K562 treated with DMSO at 1 percent for 12 hours (cell line): ENCODE results near the gene MZF1. TPM values are rescaled to one million over a fixed set of nuclear protein-coding genes. Genes with fewer than 3 reads are reported as not detected.

Experiments used
- total RNA-seq: library from RNA; unstranded; fragments of 300-600 nt; gene quantifications from 2 replicates; pipeline ENCODE4 v1.2.3, GENCODE V29; 2022; ENCODE audit not compliant: insufficient read depth

MZF1 gene
- 9.7 and 16.9 TPM in 2 replicates for total RNA-seq

GRCh38 chr19:58572818-58573657 lies at the start of gene MZF1:
TSS of gene MZF1 (minus strand) at chr19:58573335. CDS start at chr19:58571389, 1,946 bp downstream.

DNA sequence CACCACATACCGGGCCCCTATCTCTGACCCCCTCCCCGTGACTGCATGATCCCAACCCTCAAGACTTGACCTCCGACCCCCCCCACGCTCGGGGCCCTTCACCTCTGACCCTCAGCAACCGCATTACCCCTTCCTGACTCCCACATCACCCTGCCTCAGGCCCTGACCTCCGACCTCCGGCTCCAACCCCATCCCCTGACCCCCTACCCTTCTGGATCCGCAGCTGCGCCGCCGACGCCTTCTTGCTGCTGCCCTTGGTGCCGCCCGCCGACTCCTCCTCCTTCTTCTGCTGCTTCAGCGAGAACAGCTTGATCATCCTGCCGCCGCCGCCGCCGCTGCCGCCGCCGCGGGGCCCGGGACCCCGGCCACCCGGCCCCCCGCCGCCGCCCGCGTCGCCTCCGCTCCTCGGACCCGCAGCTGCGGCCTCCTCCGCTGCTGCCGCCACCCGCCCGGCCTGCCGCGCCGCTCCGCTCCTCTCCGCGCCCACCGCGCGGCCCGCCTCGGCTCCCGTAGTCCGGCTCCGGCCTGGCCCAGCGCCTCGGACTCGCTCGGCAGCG lies 15.0 kb downstream of the MZF1 start, which contains the start of gene UBE2M:
UBE2M (minus strand) TSS at position 546 of the 557 bp plus-strand sequence; CDS start at position 316, 230 bp downstream.

DNA sequence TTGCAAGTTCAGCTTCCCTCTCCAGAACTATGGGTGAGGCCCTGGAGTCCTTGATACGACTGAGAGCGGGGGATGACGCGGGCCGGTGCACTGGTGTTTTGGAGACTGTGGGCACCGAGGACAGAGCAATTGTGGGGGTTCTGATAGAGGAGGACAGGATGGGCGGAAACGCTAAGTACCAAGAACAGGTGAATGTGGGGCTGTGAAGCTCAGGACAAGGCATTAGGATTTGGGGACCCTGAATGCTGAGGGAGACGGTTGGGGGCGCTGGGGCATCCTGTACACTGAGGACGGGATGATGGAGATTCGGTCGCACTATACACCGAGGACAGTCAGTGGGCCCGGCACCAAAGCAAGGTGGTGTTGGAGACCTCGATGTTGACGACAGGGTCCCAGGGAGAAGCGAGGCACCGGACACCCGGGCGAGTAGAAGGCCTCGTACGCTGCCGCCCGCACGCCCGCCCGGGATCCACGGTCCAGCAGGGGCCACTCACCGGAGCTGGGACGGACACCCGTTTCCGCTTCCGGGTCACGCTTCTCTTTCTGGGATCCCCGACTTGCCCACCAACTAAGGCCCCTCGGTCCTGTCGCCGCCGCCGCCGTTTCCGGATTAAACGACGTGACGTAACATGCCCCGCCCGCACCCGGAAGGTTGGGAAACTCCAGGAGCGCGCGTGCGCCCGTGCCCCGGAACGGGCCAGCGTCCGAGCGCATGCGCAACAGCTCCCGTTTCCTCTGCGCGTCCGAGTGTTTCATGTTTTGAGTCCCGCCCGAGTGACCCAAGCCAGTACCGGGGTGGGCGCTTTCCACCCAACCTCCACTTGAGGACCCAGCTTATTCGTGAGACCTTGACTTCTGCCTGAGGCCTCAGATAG lies 18.4 kb downstream of the MZF1 start, which contains the start of gene CHMP2A:
CHMP2A (minus strand) TSS at position 612 of the 875 bp plus-strand sequence. CDS start 893 bp downstream, outside the sequence.

GRCh38 chr19:58543826-58544590 lies 29.1 kb downstream of the MZF1 start, which contains the start of gene TRIM28:
TSS of gene TRIM28 (plus strand) at chr19:58544064. CDS start at chr19:58544758, 694 bp downstream.

DNA sequence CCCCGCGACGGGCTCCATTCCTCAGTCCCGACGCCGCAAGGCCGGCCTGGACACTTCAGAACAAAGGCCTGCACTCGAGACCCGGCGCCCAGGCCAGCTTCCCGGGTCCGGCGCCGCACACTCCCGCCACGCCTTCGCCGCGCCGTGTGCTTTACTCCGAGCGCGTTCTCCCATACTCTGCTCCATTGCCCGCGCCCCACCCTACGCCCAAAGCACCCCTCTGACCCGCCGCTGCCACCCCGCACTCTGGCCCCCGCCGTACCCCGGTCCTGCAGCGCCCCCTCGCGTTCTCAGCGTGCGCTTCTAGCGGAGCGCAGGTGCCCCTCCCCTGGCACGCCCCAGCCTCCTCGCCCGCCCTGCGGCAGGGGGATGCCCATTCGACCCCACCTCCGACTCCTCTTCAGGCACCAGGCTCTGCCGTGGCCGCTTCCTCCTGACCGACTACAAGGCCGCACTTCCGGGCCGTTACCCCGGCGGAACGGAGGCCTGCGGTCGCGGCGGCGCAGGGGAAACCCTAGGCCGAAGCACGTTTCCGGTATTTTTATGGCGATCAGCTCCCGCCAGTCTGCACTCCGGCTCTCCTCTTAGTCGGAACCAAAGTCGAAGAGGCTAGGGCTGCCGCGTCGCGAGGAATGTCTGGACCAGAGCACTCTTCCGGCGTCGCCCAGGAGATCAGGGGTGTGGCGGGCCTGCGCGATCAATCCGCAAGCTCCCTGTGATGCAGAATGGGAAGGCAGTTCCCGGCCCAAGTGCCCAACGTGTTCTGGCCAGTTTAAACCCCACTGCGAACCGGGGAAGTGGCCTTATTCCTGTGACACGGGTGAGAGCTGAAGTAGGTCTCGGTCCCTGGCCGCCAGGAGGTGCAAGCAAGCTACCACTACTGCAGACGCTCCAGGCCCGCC lies 53.5 kb downstream of the MZF1 start, which contains the start of gene ZBTB45:
ZBTB45 (minus strand) TSS at position 456 of the 902 bp plus-strand sequence. CDS start 2,137 bp downstream, outside the sequence.

Other genes with a start within 250 kb of the MZF1 start
- 1.4 and 3.5 TPM in 2 replicates for gene ZSCAN22, start 246.3 kb downstream of the MZF1 start, total RNA-seq
- gene A1BG, start 219.8 kb downstream of the MZF1 start, total RNA-seq = 45.3 and 79.2 TPM in 2 replicates
- gene ZNF497, start 210.6 kb downstream of the MZF1 start, total RNA-seq = 2.4 and 4.5 TPM in 2 replicates
- gene ZNF837, start 192.3 kb downstream of the MZF1 start, total RNA-seq = 3.3 and 3.6 TPM in 2 replicates
- 4,498 and 7,272 TPM in 2 replicates for gene RPS5, start 186.1 kb downstream of the MZF1 start, total RNA-seq
- gene RNF225, start 177.7 kb downstream of the MZF1 start, total RNA-seq = not detected in 2 replicates
- 7.4 and 21.7 TPM in 2 replicates for gene ZNF584, start 164.7 kb downstream of the MZF1 start, total RNA-seq
- gene ZNF132, start 133.2 kb downstream of the MZF1 start, total RNA-seq = 0.32 and 0.47 TPM in 2 replicates
- 1.8 and 5.1 TPM in 2 replicates for gene ZNF324B, start 121.7 kb downstream of the MZF1 start, total RNA-seq
- gene ZNF324, start 106.3 kb downstream of the MZF1 start, total RNA-seq = 8.4 and 11.7 TPM in 2 replicates
- 8.1 and 13.6 TPM in 2 replicates for gene ZNF446, start 97.0 kb downstream of the MZF1 start, total RNA-seq
- gene SLC27A5, start 61.3 kb downstream of the MZF1 start, total RNA-seq = 20.0 and 25.4 TPM in 2 replicates
- gene ZBTB45, start 53.5 kb downstream of the MZF1 start, total RNA-seq = 11.0 and 15.4 TPM in 2 replicates
- 666 and 733 TPM in 2 replicates for gene TRIM28, start 29.3 kb downstream of the MZF1 start, total RNA-seq
- 148 and 177 TPM in 2 replicates for gene CHMP2A, start 18.2 kb downstream of the MZF1 start, total RNA-seq
- 113 TPM in 2 replicates for gene UBE2M, start 14.7 kb downstream of the MZF1 start, total RNA-seq